ENCODE data around the gene ATP2B1.

The ATP2B1 gene

DNA sequence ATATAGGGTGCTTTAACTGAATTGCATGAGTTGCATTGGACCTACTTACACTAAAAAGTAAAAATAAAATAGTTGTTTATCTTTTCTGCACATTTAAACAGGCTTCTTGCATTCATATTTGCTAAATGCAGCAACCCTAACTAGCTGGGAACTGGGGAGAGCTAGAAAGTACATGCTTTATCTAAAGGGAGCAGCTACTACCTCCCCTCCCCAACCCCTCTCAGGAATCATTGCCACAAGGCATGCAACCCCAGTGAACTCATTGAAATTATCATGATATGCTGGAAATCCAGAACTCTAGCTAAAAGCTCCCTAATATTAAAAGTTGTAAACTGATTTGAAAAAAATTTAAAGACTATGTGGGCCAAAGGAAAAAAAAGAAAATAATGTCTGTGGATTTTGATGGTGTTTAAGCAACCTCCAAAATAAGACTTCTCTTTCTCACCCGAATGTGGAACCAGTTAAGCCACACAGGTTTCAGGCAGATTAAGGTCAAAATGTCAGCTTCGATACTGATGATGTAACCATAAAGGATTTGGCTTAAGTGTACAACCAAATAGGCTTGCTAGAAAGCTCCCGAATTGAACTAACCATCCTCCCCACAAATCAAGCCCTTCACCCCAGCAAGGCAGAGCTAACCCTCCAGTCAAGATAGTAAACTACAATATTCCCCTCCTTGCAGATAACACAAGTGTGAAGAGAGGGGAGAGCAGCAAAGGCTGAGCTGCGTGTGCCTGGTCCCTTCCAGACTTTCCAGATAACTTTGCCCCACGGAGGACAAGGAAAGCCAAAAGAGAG lies 169.0 kb downstream of the ATP2B1 start:
- DNase-seq (ENCODE audit: low spot score), result no peak

- DNase-seq (ENCODE audit: low spot score), result no peak
Measured at GRCh38 chr12:89538897-89539296, 169.7 kb downstream of the ATP2B1 start.
